ENCODE measurements around the gene IBA57.

IBA57 gene

DNA sequence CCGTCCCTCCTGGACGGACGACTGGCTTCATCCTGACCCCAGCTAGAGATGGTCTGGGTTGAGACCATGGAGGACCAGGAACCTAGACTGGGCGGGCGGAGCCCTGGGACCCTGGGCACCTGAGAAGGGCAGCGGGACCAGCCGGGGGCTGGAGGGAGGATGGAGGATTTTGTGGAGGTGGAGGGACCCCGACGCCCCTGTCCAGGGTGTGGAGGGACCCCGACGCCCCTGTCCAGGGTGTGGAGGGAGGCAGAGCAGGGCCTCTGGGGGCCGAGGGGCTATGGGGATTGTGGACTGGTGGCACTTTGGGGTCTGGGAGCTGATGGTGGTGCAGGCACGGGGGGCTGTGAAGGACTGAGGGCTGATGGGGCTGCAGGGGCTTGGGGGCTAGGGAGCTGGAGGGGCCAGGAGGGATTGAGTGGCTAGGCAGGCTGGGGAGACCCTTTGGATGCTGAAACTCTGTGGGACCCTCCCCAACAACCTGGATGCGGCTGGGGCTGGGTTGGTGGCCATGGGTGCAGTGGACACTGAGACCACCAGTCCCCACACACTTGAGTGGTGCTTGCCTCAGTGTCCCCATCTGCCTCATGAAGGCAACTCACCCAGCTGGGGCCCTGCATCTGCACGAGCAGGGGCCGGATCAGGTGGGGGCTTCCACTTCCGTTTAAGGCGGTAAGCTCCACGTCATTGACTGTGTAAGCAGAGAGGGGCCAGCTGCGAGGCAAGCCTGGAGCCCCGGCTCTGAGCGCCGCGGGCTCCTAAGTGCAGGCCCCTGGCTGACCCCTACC is 8.5 kb upstream of the IBA57 start:
- H3K9ac ChIP-seq = no peak overlapping the region

DNA sequence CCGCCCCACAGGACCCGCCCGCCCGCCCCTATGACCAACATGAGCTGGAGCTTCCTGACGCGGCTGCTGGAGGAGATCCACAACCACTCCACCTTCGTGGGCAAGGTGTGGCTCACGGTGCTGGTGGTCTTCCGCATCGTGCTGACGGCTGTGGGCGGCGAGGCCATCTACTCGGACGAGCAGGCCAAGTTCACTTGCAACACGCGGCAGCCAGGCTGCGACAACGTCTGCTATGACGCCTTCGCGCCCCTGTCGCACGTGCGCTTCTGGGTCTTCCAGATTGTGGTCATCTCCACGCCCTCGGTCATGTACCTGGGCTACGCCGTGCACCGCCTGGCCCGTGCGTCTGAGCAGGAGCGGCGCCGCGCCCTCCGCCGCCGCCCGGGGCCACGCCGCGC is 7.9 kb upstream of the IBA57 start:
- Histone ChIP-seq H2AFZ (ENCODE audit: low read depth) (no peak overlapping the region), H3K4me1 (ENCODE audit: low read depth, poor library complexity, severe bottlenecking) (no peaks in the 10 kb centered on the region), H3K9ac (no peak overlapping the region), H3K4me2 (no peak overlapping the region), H3K27me3 (ENCODE audit: insufficient read depth, low read depth) (no peaks in the 10 kb centered on the region), H3K79me2 (ENCODE audit: insufficient read depth, low read depth) (no peaks in the 10 kb centered on the region), H4K20me1 (ENCODE audit: insufficient read depth) (no peaks in the 10 kb centered on the region), H3K4me3 (IDR thresholded peaks at IDR 0.05; ENCODE audit: insufficient read depth, low read depth, low read length) (no peak overlapping the region), H3K36me3 (ENCODE audit: insufficient read depth) (no peaks in the 10 kb centered on the region), H3K27ac (no peak overlapping the region)
- TF ChIP-seq, protein P1, sequence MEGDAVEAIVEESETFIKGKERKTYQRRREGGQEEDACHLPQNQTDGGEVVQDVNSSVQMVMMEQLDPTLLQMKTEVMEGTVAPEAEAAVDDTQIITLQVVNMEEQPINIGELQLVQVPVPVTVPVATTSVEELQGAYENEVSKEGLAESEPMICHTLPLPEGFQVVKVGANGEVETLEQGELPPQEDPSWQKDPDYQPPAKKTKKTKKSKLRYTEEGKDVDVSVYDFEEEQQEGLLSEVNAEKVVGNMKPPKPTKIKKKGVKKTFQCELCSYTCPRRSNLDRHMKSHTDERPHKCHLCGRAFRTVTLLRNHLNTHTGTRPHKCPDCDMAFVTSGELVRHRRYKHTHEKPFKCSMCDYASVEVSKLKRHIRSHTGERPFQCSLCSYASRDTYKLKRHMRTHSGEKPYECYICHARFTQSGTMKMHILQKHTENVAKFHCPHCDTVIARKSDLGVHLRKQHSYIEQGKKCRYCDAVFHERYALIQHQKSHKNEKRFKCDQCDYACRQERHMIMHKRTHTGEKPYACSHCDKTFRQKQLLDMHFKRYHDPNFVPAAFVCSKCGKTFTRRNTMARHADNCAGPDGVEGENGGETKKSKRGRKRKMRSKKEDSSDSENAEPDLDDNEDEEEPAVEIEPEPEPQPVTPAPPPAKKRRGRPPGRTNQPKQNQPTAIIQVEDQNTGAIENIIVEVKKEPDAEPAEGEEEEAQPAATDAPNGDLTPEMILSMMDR (conservative IDR thresholded peaks at IDR 0.05; ENCODE audit: low read depth, low read length) = no peak

More for the DNA sequence above, 8.5 kb upstream of the IBA57 start:
- H4K20me1 ChIP-seq (ENCODE audit: insufficient read depth) = no peaks in the 10 kb centered on the region
- no peak overlapping the region for H2AFZ ChIP-seq (ENCODE audit: low read depth)
- H3K4me3 ChIP-seq (IDR thresholded peaks at IDR 0.05; ENCODE audit: insufficient read depth, low read depth, low read length) = no peak overlapping the region
- H3K27me3 ChIP-seq (ENCODE audit: insufficient read depth, low read depth) = no peaks in the 10 kb centered on the region
- TF ChIP-seq, protein P1 (conservative IDR thresholded peaks at IDR 0.05; ENCODE audit: low read depth, low read length) = no peak
- no peak overlapping the region for H3K27ac ChIP-seq
- no peaks in the 10 kb centered on the region for H3K79me2 ChIP-seq (ENCODE audit: insufficient read depth, low read depth)
- no peaks in the 10 kb centered on the region for H3K4me1 ChIP-seq (ENCODE audit: low read depth, poor library complexity, severe bottlenecking)
- no peak overlapping the region for H3K4me2 ChIP-seq
- H3K36me3 ChIP-seq (ENCODE audit: insufficient read depth) = no peaks in the 10 kb centered on the region

DNA sequence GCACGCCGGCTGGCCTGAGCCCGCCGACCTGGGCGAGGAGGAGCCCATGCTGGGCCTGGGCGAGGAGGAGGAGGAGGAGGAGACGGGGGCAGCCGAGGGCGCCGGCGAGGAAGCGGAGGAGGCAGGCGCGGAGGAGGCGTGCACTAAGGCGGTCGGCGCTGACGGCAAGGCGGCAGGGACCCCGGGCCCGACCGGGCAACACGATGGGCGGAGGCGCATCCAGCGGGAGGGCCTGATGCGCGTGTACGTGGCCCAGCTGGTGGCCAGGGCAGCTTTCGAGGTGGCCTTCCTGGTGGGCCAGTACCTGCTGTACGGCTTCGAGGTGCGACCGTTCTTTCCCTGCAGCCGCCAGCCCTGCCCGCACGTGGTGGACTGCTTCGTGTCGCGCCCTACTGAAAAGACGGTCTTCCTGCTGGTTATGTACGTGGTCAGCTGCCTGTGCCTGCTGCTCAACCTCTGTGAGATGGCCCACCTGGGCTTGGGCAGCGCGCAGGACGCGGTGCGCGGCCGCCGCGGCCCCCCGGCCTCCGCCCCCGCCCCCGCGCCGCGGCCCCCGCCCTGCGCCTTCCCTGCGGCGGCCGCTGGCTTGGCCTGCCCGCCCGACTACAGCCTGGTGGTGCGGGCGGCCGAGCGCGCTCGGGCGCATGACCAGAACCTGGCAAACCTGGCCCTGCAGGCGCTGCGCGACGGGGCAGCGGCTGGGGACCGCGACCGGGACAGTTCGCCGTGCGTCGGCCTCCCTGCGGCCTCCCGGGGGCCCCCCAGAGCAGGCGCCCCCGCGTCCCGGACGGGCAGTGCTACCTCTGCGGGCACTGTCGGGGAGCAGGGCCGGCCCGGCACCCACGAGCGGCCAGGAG is 7.2 kb upstream of the IBA57 start:
- Histone ChIP-seq H3K9ac (no peak overlapping the region), H2AFZ (ENCODE audit: low read depth) (no peak overlapping the region), H3K4me3 (IDR thresholded peaks at IDR 0.05; ENCODE audit: insufficient read depth, low read depth, low read length) (no peak overlapping the region), H3K27me3 (ENCODE audit: insufficient read depth, low read depth) (no peaks in the 10 kb centered on the region), H4K20me1 (ENCODE audit: insufficient read depth) (no peaks in the 10 kb centered on the region), H3K79me2 (ENCODE audit: insufficient read depth, low read depth) (no peaks in the 10 kb centered on the region), H3K36me3 (ENCODE audit: insufficient read depth) (no peaks in the 10 kb centered on the region), H3K4me2 (no peak overlapping the region), H3K27ac (no peak overlapping the region), H3K4me1 (ENCODE audit: low read depth, poor library complexity, severe bottlenecking) (no peaks in the 10 kb centered on the region)
- TF ChIP-seq, protein P1 (conservative IDR thresholded peaks at IDR 0.05; ENCODE audit: low read depth, low read length) = no peak

DNA sequence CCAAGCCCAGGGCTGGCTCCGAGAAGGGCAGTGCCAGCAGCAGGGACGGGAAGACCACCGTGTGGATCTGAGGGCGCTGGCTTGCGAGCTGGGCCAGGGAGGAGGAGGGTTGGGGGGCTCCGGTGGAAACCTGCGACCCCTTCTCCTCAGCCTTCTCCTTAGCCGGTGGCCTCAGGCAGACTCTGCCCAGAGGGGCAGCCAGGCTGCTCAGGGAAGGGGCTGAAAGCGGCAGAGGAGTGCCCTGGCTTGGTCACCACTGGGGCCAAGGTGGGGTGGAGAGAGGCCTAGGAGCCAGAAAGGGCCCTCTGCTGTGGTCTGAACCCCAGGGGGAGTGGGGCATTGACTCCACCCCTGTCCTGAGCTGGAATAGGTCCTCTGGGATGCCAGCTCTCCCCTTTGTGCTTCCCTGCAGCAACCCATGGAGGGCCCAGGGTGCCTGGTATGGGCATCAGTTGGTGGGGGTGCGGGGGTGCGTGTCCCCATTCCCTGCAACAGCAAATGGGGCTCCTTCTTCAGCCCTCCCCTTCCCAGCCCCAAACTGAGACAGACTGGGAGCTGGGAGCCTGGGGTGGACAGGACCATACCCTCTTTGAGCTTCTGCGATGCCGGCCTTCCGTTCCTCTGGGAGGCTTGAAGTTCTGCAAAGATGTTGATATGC is 6.5 kb upstream of the IBA57 start:
- no peak overlapping the region for H3K27ac ChIP-seq

More for the DNA sequence above, 6.5 kb upstream of the IBA57 start:
- Histone ChIP-seq H3K4me3 (IDR thresholded peaks at IDR 0.05; ENCODE audit: insufficient read depth, low read depth, low read length) (no peak overlapping the region), H3K27me3 (ENCODE audit: insufficient read depth, low read depth) (no peaks in the 10 kb centered on the region), H4K20me1 (ENCODE audit: insufficient read depth) (no peaks in the 10 kb centered on the region), H3K79me2 (ENCODE audit: insufficient read depth, low read depth) (no peaks in the 10 kb centered on the region), H3K36me3 (ENCODE audit: insufficient read depth) (no peaks in the 10 kb centered on the region), H3K9ac (no peak overlapping the region), H3K4me1 (ENCODE audit: low read depth, poor library complexity, severe bottlenecking) (no peaks in the 10 kb centered on the region), H3K4me2 (no peak overlapping the region), H2AFZ (ENCODE audit: low read depth) (no peak overlapping the region)
- TF ChIP-seq, protein P1 (conservative IDR thresholded peaks at IDR 0.05; ENCODE audit: low read depth, low read length) = no peak
